SK-N-DZ (cell line): Measurements from ENCODE around the gene ATRX.
"Not testable (repeated sequence)": the region's sequence is repeated elsewhere in the genome, so short reads cannot be mapped to it uniquely, and the experiment has no call there.

Experiments used
- DNase-seq: peaks from one replicate; pipeline ENCODE4 v3.0.0-alpha.2; 2015; ENCODE audit warnings: low spot score

The ATRX gene

DNA sequence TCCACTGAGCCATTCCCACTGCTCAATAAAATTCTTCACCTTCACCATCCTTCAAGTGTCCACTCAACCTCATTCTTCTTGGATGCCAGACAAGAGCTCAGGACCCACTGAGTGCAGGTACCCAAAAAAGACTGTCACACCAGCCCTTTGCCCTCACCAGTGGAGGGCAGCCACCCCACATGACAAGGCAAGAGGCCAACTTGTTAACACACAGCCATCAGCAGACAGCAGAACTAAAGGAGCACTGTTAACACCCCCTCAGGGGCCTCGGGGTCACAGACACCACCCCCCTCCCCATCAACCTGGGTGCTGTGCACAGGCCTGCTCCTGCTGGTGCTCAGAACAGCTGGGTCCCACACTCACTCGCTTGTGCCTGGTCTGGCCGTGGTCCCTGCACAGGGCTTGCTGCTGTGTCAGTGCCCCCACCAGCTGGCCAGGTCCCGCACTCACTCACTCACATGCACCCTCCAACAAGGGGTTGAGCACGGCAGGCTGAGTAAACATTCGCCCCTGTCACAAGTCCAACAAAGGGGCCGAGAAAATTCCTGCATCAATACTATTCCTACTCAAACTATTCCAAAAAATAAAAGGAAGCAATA, 54.1 kb downstream of the ATRX start:
- no peak for DNase-seq

DNA sequence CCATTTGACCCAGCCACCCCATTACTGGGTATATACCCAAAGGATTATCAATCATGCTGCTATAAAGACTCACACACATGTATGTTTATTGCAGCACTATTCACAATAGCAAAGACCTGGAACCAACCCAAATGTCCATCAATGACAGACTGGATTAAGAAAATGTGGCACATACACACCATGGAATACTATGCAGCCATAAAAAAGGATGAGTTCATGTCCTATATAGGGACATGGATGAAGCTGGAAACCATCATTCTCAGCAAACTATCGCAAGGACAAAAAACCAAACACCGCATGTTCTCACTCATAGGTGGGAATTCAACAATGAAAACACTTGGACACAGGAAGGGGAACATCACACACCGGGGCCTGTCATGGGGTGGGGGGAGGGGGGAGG, 59.9 kb downstream of the ATRX start:
- DNase-seq: not testable (repeated sequence)

DNA sequence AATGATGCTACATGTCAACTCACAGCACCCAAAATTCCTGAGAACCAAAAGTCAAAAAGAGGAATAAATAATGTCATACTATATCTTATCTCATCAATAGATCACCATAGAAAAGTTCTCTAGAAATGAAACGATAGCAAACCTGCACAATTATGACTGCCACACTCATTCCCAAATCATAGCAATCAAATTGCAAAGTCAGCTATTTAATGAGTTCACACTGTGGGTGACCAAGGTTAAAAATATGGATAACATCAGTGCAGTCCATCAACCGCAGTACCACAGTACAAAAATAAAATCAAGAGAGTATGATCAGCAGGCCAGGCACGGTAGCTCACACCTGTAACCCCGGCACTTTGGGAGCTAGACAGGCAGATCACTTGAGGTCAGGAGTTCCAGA, 62.3 kb downstream of the ATRX start:
- DNase-seq: no peak

DNA sequence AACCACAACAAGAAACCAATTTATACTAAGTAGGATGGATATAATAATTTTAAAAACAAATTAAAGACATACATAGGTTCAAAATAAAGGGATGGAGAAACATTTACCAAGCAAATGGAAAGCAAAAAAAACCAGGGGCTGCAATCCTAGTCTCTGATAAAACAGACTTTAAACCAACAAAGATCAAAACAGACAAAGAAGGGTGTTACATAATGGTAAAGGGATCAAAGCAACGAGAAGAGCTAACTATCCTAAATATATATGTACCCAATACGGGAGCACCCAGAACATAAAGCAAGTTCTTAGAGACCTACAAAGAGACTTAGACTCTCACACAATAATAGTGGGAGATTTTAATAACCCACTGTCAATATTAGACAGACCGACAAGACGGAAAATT, 66.6 kb downstream of the ATRX start:
- no peak for DNase-seq

DNA sequence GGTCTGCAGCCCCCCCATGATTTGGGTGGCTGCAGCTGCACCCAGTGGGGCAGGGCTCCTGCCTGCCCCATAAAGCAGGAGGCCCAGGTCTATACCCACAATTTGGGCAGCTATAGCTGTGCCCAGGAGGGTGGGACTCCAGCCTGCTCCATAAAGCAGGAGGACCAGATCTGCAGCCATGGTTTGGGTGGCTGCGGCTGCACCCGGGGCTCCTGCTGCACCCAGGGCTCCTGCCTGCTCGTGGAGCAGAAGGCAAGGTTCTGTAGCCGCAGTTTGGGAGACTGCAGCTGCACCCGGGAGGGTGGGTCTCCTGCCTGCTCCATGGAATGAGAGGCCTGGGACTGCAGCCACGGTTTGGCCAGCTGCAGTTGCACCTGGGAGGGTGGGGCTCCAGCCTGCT, 81.1 kb downstream of the ATRX start:
- no peak for DNase-seq

DNA sequence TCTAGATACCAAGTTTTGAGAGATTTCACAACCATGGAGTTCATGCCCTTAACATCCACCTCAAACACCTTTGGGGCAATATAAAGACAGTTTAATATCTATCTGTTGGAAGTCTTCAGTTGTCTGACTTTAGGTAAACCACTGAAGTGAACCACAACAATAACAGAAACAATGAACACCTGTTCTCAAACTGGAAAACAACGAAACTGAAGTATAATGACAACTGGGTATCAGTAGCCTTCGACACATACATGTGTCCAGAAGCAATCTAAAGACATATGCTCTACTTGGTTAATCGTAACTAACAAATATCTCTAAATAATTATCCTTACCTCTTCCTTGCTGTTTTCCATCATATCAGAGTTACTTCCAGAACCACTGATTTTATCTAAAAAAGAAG, 87.8 kb downstream of the ATRX start:
- DNase-seq: no peak

DNA sequence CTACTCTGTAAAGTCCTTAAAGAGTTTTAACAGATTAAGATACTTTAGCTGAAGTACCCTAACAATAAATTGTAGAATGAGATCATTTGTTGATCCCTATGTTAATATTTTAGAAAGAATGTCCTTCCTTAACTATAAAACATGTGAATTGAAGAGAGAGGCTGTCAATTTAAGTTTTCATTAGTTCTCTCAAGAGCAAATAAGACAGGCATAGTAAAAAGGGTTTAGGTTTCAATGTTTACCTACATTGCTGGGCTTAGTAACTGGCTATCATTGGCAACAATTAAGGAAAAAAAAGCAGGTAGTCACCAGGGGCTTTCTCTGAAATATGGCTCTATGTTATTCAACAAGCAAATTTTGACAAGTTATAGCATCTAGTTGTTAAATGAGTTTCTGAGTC, 91.5 kb downstream of the ATRX start:
- DNase-seq: no peak

DNA sequence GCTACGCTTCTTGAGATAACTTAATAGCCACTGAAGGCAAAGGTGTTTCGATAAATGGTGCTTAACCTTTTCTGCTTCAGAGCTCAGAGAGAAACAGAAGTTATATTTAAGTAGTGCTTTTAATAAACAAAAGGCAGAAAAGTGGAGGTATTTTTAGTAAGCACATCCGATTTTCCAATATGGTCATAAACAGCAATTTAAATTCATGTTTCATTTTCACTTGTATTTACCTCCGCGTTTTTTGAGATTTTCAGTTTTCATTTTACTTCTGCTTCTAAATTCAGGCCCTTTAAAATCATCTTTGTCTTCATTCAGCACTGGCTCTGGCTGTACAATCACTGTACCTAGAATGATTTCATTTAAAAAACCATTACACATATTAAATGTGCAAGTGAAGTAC, 92.4 kb downstream of the ATRX start:
- no peak for DNase-seq

DNA sequence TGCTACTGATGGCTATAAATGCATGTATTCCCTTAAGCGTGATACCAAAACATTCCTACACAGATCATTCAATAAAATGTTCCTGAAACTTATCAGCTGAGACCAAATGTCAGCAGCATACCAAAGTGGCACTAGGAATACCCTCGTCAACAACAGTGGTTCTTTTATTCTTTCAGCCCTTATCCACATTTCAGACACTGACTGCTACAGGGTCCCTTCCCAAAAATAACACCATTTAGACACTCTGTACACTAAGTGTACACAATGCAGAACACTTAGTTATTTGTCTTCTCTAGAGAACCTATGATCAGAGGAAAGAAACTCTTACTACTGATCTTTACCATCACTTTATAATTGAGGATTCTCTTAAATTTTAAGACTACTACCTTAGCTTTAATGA, 94.1 kb downstream of the ATRX start:
- DNase-seq: no peak

DNA sequence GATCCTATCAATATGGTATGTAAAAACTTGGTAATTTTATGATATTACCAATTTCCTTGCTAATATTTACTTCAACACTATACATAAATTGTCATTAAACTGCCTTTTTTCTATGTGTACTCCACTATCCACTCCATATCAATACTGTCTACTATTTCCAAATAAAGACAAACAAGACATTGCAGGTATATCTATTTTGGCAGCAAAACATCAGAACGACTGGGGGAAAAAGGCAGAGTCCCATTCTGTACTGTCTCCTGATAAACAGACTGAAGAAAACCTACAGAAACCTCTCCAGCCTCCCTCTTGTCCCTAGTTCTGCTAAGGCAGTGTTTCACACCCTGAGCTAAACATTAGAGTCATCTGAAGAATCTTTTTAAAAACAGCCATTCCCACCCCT, 96.6 kb downstream of the ATRX start:
- no peak for DNase-seq

DNA sequence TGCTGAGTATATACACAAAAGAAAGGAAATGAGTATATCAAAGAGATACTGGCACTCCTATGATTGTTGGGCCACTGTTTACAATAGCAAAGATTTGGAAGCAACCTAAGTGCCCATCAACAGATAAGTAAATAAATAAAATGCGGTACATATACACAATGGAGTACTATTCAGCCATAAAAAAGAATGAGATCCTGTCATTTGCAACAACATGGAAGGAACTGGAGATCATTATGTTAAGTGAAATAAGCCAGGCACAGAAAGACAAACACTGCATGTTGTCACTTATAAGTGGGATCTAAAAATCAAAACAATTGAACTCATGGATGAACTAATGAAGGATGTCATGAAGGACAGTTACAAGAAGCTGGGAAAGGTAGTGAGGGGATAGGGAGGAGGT, 100.3 kb downstream of the ATRX start:
- not testable (repeated sequence) for DNase-seq

DNA sequence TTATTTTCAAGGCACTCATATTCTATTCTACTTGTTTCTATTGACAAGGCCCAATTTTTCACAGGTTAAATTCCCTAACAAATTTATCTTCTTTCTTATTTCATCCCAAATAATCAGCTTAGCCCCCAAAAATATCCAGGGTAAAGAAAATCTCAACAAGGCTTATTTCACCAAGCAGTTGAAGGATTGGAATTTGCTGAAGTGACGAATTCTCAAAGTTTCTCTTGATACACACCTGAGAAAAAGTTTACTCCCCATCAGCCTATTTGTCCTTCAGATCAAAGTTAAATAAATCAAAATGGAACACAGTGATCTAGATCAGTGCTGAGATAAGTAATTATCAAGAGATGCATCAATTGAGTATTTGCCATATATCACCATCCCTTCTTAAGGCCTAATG, 106.9 kb downstream of the ATRX start:
- DNase-seq: no peak

DNA sequence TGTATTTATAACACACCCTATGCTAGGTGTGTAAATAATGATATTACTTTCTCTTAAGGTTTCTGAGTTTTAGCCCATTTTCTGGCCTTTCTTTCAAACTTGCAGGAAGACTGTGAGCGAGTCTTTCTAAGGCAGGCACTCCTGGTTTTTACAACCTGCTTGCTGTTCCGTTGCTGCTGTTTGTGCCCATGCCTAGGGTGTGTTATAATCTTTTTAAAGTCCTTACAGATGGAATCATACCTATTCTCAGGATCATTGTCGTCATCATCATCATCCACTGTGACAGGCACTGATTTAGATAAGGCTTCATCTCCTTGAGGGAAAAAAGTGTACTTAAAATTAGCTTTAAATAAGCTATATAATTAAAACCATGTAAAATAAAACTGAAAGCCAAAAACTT, 110.0 kb downstream of the ATRX start:
- no peak for DNase-seq

DNA sequence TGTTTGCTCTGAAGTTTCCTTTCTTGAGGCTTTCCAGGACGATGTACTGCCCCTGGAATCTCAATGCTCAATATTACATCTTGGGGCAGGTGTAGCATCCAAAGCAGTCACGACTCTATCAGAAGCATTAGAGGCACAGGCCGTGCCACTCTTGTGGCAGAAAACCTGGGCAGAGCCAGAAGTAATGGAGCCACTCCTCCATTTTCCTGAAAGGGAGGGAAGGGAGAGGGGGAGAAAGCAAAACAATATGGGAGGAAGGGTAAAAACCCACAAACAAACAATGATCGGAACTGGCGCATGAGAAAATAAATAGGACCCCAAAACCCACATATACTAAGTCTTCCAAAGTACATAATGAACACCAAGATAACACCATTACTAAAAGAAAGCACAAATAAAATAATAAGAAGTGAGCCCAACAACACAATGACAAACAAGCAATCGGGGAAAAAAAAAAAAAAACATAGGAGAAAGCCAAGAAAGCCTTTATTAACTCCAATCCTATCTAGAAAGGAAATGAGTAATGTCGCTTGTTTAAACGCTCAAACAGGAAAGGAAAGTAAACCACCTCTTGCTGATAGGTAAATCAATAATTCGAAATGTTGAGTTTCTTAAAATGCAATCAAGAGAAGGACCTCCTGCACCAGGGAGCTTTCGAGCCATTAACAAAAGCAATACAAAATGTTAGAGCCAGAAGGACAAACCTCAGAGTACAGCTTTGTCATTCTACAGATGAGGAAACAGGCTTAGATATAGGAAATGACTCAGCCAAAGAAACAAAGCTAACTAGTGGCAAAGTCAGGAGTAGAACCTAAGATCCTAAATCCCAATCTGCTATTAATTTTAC, 117.4 kb downstream of the ATRX start:
- no peak for DNase-seq

DNA sequence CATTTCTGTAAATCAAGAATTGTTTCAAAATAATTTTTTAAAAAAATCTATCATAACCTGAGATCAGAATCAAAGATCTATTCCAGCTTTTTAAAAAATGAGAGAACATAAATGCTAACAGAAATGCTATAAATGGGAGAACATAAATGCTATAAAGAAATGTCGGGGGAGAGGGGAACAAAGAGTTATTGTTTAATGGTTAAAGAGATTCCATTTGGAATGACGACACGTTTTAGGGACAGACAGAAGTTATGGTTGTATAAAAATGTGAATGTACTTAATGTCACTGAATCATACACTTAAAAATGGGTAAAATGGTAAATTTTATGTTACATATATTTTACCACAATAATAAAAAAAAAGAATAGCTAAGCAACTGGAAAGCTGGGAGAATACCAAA, 127.1 kb downstream of the ATRX start:
- no peak for DNase-seq

DNA sequence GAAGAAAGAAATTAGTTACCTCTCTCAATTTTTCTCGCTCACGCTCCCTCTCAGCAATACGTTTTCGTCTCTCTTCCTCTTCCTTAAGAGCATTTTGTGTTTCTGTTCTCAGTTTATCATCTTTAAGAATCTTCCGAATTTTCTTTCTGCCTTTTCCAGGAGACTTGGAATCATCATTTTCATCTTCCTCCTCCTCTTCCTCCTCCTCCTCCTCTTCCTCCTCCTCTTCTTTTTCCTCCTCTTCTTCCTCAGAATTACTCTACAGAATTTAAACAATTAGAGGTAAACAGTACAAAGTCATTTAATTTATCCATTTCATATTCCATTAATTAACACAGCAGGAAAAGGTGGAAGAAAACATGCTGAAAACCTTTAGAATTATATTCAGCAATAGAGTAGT, 133.9 kb downstream of the ATRX start:
- DNase-seq: no peak

DNA sequence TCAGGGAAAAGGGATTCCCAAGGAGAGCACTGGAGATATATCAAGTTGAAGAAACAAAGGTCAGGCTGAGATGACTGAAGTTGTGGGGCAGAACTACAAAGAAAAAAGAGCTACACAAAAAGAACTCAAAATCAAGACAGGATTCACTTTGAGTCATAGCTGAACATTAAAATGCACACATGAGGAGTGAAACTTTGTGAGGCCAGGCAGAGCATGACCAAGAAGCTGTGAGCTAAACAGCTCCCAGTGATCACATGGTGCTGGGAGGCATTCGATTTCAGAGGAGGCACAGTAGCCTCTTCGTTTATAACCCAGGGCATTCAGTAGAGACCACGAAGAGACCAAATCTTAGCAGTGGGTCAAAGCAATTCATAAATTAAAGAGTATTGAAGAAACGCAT, 145.3 kb downstream of the ATRX start:
- no peak for DNase-seq

DNA sequence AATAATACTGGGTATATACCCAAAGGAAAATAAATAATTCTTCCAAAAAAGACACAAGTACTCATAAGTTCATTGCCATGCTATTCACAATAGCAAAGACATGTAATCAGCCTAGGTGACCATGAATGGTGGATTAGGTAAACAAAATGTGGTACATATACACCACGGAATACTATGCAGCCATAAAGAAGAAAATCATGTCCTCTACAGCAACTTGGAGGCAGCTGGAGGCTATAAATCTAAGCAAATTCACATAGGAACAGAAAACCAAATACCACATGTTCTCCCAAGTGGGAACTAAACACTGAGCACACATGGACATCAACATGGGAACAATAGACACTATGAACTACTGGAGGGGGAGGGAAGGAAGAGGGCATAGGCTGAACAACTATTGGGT, 146.2 kb downstream of the ATRX start:
- no peak for DNase-seq

DNA sequence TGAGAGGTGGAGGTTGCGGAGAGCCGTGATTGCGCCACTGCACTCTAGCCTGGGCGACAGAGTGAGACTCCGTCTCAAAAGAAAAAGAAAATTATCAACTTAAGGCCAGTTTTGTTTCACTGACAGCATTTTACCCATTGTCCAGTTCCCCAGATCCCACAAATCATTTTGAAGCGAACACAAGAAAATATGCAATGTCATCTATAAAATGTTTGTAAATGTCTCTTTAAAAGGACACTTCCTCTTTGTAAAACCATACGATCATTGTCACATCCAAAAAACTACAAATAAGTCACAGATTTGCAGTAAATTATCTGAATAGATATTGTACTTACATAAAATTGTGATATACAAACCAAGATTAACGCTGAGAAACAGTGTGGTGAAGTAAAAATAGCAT, 147.6 kb downstream of the ATRX start:
- DNase-seq: no peak

DNA sequence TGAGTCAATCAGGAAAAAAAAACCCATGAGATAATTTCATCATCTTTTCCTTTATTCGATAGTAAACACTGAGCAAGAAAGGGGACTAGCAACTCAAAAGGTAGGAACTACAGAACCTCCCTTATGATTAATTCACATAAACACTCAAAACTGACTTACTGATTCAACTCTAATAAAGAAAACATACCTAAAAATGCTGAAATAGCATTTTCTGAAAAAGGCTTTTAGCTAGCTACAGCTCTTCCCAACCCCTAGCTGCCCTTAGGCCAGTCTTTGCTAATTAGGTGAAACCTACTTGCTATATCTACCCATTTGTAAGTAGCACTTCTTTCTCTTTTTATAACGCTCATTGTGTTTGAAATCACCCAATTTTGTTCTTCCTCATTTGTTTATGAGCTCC, 150.6 kb downstream of the ATRX start:
- no peak for DNase-seq

DNA sequence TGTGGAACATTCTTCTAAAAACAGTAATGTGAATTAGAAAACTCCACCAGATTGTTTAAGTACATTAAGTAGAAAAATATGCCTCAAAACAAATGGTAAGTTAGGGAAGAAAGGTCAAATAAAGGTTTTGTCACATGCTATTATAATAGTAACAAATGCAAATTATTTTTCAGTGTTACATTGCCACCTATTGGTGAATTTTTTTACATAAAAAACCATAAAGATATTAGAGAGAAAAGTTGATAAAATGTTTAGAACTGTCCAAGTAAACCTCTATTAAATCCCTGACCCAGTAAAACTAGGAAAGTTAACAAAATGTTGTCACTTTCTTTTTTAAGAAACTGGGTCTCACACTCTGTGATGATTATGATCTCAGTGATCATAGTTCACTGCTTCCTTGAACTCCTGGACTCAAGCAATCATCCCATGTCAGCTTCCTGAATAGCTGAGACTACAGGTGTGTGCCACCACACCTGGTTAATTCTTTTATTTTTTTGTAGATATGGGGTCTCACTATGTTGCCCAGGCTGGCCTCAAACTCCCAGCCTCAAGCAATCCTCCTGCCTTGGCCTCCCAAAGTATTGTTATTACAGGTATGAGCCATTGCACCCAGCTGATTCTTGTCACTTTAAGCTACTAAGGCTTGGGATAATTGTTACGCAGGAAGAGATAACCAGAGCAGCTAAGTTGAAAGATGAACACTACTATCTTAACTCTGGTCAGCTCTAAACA, 157.6 kb downstream of the ATRX start:
- DNase-seq: no peak

DNA sequence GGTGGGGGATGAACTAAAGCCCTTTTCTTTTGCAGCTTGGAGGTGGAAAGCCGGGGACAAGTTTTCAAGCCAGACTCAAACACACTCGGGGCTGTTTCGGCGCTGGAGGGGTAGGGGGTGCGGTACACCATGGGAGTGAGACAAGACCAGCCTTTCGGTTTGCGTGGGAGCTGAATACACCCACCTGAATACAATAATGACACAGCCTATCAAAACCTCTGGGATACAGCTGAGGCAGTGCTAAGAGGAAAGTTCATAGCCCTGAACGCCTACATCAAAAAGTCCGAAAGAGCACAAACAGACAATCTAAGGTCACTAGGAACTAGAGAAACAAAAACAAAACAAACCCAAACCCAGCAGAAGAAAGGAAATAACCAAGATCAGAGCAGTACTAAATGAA, 163.3 kb downstream of the ATRX start:
- no peak for DNase-seq

DNA sequence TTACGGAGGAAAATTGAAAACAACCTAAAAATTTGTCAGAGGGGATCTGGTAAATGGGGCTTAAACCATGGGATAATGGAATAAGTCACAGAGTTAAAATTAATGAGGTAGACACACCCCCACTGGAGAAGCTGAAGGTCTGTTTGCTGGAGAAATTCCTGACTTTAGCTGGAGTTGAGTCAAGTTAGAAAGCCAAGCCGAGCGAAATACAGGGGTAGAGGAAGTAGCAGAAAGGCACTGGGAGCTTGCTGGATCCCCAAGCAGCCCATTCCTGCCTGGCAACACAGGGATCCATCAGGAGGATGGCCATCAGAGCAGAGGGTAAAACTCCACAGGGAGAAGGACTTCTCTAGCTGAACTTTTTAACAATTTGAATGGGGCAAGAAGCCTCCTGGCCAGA, 163.8 kb downstream of the ATRX start:
- no peak for DNase-seq
